Activated gamma-delta T cell (primary cell): ENCODE measurements around the gene ACSL3.
"Not testable (repeated sequence)": the region's sequence is repeated elsewhere in the genome, so short reads cannot be mapped to it uniquely, and the experiment has no call there.

Experiments used
- DNase-seq: peaks from one replicate; lab custom pipeline; 2025; lab: John Stamatoyannopoulos, UW

ACSL3 gene

DNA sequence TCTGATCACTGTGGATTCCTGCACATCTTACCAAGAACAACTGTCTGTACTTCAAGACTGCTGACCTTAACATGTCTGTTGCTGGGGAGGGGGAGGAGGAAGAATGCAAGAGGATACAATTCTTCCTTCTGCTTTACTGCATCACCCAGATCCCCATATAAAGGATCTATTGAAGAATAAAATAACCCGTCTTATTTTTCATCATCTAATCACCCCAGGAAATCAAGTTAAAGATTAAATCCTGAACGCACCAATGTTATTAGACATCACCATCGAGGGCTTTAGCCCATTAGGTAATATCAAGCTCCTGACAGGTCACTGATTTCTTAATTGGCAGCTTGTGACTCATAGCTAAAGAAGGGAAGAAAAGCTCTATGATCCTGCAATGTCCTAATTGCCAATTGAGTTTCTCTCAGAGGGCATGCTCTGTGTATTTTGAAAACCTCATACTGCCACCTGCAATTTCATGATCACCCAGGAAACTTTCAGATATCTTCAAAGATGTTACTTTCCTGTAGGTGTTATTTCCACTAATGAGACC is 115.8 kb downstream of the ACSL3 start:
- no peak for DNase-seq

DNA sequence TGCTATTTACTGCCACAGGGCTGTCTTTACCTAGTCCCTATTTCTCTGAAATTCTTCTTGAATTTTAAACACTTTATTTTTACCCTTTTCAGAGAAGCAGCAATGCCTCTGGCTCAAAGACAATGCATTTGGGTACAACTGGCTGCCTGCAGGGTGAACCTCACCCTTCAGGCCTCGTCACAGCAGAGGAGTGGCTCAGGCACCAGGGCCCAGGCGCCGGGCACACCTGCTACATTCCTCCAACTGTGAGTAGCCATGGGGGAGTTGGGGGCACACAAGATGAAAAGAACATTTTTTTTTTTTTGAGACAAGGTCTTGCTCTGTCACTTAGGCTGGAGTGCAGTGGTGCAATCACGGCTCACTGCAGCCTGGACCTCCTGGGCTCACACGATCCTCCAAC is 116.3 kb downstream of the ACSL3 start:
- DNase-seq = no peak

DNA sequence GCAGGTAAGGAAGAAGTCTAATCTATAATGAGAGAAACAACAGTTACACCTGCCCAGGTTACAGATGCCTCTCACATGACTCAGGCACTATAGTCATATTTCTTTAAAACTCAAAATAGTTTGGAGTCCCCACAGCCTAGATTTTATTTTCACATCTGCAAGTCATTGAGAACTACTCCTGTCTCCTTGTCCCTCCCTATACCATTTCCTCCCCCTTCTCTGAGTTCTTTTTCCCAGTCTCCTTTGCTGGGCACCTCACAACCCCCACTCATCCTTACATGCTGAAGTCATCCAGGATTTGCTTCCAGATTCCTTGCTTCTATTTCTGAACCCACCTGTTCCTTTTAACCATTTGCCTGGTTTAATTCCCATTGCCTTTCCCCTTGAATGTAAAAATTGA is 118.0 kb downstream of the ACSL3 start:
- no peak for DNase-seq

DNA sequence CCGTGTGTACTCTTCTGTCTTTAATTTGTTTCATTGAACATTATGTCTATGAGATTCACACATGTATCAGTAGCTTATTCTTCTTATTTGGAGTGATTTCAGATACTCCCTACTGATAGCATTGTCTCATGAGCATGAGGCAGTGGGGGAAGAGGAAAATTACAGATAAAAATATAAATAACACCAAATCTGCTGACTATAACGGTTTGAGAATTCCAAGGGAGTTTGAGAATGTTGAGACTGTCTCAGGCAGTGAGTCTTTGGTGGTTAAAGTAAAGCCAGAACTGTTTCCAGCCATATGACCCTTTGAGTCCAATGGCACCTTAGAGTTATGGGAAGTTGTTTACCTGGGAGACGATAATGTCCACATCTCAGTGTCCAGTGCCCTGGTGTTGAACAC is 118.6 kb downstream of the ACSL3 start:
- no peak for DNase-seq

DNA sequence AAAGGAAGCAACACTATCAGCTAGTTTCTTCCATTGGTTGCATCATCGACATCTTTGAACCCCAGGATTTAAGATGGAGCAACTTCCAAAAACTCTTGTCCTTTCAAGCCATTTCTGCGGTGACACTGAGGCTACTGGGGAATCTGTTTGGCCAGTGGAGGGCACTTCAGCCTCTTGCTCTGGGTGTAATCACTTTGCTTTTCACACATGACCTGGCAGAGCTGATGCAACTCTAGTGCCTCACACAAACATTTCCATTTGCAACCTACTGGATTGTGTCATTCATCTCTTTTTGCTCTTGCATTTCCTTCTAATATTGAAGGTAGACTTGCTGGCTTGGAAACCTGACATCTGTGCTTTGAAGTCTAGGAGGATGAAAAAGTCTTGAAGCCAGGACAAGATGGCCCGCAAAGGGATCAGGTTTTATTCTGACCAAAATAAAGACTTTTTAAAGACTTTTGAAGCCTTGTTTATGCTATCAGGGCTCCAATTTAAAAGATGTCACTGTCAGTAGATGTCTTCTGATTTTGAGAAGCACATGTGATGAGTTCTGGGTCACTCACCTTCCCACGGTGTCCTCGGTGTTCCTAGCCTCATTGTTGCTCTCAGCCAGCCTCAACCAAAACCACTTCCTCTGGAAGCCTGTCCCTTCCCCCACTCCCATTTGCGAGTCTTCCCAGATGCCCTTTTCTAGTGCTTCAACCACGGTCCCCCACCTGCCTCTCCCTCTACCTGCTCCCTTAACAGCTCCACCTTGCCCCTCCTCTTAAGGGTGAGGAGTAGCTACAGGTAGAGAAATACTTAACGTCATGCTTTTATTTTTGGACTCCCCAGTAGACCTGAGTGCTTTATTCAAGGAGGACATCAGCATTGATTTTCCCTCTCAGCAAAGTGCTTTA is 121.4 kb downstream of the ACSL3 start:
- no peak for DNase-seq

DNA sequence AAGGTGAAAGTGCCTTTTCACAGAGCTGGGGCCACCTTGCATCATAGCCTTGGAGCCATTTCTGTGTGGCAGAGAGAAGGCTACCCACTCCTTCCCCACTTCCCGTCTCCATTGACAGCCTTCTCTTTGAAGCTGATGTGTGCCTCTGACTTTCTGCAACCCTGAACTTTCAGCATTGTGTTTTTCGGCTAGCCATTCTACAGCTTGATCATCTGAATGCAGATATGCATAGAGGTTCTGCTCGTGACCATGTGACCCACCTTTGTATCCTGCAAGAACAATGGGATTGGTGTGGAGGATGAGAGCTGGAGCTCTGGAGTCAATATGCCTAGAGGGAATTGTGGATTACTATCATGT is 122.1 kb downstream of the ACSL3 start:
- DNase-seq = no peak

DNA sequence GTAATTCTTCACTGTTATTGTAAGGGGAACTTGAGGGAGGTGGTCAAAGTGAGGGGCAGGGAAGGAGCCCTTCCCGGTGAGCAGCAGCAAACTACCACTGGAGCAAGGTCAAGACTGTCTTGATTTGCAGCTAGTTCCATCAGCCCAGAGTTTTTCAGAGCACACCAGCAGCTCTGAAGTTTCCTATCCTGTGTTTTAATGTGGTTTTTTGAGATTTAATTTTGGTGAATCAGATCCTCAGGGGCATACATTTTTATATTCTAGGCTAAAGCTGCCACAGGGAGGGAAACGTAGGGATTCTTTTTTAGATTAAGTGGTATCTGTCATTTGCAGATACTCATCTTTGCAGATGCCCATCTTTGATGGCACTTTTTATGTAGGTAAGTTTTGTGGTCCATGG is 124.1 kb downstream of the ACSL3 start:
- no peak for DNase-seq

DNA sequence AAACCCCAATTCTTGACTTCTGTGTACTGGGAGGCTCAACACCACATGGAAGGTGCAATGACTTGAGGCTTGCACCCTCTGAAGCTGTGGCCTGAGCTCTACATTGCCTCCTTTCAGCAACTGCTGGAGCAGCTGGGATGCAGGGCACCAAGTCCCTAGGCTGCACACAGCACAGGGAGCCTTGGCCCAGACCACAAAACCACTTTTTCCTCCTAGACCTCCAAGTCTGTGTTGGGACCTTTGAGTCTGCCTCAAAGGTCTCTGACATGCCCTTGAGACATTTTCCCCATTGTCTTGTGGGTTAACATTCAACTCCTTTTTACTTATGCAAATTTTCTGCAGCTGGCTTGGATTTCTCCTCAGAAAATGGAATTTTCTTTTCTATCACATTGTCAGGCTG is 128.6 kb downstream of the ACSL3 start:
- no peak for DNase-seq

DNA sequence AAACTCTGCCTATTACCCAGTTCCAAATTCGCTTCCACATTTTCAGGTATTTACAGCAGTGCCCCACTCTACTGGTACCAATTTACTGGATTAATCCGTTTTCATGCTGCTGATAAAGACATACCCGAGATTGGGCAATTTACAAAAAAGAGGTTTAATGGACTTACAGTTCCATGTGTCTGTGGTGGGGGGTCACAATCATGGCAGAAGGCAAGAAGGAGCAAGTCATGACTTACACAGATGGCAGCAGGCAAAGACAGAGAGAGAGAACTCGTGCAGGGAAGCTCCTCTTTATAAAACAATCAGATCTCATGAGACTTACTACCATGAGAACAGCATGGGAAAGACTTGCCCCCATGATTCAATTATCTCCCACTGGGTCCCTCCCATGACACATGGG is 129.4 kb downstream of the ACSL3 start:
- DNase-seq = not testable (repeated sequence)

DNA sequence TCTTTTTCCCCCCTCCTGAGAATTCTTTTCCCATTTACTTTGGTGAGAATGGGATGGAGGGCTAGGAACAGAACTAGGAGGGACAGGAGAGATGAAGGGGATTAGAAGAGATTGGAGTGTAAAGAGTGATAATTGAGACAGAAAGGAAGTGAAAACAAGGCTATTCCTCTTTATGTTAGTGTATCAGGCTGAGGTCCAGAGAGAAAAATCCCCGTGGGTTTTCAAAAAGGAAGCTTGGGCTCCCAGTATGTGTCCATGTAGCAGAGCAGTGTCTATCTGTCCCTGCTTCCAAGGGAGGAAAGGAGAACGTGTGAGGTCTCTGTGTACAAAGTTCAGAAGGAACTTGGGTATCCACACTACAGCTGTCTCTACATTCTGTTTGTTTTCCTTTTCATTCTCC is 131.3 kb downstream of the ACSL3 start:
- DNase-seq = no peak
